RPMI8226 (cell line): Measurements from ENCODE around the gene CRLF1.
"Not testable (repeated sequence)": the region's sequence is repeated elsewhere in the genome, so short reads cannot be mapped to it uniquely, and the experiment has no call there.

Source experiments
- DNase-seq: peaks from one replicate; pipeline ENCODE4 v3.0.0-alpha.2; 2015

Gene CRLF1

DNA sequence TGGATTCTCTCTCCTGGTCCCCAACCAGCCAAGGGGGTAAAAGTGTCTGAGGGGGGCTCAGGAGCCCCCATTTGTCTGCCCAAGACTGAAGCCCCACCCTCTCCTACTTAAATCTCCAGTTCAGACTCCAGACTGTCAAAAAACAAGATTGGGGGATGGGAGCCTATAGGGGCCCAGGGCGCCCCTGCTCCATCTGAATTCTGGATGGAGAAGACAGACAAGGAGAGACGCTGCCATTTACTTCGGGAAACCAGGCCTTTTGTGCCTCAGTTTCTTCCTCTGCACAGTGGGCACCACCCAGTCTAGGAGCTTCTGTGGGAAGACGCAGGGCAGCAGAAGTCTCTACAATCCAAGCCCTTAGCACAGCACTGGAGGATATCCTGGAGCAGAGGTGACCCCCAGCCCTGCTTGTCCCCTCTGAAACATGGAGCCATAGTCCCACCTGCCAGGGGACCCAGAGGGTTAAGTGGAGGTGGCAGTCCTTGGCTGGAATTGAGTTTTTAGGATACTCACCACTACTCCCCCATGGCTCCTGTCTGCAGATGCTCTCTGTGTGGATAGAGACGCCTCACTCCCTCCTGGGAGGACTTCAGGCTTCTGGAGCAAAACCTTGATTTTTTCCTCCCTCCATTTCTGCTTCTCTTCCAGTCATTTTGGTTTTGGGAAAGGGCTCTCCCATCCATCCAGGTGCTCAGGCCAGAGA lies 1.7 kb upstream of the CRLF1 start:
- DNase-seq: no peak

DNA sequence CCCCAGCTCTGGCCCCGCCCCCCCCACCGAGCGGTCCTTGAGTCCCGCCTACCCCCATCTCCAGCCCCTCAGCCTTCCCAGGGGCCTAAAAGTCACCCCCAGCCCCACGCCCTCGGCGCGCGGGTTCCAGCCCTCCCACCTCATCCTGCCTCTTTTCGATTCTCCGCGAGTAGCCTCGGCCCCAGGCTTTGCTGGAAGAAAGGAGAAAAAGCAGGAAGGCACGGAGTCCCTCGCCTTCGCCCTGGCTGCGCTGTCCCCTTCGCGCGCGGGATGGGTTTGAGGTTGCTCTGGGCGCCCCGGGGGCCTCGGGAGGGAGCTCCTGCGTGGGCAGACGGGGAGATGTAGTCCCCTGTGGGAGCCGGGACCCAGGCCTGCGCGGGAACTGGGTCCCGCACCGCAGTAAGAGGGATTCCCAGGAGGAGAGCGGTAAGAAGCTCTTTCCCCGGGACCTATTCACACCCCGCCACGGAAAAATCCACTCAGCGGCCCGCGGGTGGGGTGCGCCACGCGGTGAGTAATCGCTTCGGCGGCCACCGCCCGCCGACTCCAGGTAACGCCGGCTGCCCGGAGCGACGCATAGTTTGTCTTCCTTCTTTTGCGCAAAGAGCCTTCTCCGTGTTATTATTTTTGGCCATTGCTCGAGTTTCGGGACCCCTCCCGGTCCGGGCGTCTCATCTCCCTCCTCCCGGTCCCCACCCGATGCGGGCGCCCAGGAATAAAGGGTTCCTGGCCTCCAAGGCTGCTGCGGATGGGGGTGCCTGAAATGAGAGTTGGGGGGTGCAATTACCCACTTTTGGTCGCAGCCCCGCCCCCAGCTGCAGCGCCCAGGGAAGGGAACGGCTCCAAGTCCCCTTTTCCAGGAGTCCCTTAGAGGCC lies 865 bp upstream of the CRLF1 start:
- DNase-seq: no peak

DNA sequence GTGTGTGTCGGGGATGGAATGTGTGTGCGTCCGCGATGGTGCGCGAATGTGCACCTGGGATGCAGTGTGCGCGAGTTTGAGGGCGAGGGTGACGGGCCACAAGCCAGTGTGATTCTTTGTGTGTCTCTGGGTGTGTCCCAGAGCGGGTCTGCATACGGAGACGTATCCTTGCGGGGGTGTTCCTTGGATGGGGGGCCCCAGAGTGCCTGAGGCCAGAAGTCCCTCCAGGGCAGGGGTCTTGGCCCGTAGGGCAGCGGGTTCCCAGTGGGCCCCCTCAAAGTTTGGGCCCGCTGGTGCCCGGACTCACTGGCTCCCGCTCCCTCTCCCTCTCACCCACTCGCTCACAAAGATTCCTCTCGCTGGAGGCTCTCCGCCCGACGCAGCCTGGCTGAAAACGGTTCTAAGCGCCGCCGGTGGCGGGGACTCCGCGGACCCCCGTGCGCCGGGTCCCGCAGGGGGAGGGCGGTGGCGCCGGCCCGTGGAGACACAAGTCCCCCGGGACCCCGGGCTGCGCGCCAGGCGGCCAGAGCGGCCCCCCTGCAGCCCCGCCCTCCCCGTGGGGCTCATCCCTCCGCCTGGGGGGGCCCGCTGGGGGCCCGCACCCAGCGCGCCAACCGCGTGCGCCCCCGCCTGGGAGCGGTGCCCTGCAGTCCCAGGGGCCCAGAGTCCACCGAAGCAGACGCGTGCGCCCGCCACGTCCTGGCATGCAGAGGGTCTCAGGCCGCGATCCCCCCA lies 886 bp downstream of the CRLF1 start:
- DNase-seq: no peak

DNA sequence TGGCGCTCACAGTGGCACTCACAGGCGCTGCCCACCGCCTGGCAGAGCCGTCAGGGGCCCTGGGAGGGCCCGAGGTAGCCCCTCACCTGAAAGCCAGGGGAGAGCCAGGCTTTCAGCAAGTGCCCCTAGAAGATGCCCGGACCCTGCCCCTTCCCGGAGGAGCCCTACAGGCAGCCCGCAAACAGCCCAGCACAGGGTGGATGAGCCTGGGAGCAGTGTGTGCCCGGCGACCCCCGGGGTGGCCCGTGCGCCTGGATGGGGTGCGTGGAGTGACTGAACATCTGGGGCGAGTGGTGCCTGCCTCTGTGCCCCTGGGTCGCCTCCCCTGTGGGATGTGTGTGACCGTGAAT lies 1.4 kb downstream of the CRLF1 start:
- no peak for DNase-seq

DNA sequence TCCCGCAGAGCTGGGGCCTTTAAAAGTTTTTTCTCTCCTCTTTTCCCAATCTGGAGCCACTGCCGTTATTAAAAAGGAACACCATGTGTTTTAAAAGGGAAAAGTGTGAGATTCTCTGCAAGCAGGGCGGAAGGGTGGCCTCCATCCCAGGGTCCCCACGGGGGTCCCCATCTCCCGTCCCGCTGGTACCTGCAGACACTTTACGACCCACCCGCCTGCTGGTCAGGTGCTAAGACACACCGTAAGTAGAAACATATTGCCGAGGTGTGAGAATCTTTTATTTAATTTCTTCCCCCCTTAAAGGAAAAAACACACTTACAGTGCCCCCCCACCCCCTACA lies 1.8 kb downstream of the CRLF1 start:
- no peak for DNase-seq

DNA sequence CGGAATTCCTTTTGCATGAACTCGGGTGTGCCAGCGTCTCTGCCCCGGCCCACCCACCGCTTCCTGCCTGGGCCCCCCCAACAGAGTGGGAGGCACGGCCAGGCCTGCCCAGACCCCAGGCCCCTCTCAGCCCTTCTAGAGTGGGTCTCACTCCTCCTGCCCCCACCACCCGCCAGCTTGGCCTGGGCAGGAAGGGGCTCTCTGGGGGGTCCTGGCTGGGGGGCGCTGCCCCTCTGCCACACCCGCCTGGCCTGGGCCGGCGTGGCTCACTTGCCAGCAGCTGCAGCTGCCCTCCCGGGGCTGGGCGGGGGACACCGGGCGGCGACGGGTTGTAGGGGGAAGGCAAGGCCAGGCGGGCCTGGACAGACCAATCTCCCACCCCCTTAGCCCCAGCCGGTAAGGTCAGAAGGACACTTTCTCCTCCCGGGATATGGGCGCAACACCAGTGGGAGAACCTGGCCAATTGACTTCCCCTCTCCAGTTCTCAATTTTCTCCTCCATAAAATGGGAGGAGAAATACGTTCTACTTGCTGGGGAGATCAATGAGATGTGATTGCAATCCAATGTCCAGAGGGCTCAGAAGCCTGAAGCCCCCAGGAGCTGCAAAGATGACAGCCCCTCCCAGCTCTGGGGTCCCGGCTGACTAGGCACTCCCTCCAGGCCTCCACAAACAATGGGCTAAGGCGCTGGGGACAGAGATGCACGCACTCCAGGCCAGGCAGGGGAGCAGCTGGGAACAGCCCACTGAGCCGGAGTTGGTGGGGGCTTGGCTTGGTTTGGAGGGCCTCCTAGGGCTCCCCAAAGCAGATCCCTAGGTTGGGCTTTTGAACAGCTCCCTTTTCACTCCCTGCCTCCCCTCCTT lies 2.4 kb downstream of the CRLF1 start:
- DNase-seq: no peak

DNA sequence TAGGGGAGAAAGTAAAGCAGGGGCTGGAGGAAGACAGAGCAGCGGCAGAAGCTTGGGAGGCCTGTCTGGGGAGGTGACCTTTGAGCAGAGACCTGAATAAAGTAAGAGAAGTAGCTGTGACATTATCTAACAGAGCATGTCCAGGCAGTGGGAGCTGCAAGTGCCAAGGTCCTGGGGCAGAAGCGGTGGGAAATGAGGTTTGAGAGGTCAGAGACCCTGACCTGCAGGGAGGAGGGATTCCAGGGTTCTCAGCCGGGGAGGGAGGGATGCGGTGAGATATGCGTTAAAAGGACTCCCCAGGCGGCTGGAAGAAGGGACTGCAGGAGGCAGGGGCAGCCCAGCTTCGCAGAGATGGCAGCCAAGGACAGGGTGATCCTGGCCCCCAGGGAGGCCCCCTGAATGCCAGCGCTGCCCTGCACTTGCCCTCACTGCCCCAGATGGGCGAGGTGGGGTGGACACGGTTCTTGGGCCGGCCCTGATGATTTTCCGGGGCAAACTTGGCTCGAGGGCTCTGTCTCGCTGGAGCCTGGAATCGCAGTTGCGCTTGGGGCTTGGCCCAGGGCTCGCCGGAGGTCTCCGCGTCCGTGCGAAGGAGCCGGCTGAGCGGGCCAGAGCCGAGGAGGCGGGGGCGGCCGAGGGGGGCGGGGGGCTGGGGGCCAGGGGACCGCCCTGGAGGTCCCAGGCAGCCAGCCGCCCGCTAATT lies 3.2 kb downstream of the CRLF1 start:
- peak; percentile 59 for DNase-seq

DNA sequence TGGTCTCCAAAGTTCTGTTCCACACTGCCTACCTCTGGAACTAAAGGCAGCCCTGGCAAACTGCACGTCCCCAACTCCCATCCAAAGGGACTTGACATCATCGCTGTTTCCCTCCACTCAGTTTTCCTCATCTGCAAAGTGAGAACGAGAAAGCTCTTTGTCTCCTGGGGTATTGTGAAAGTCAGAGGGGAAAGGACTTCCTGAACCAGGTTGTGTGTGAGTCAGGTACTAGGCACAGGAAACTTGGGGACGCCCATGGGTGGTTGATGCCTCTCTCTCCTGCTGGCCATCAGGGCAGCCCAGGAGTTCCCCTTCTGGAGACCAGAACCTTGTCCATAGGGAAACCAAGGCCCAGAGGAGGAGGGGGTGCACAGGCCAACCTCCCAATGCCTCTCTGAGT lies 4.7 kb downstream of the CRLF1 start:
- DNase-seq: no peak

DNA sequence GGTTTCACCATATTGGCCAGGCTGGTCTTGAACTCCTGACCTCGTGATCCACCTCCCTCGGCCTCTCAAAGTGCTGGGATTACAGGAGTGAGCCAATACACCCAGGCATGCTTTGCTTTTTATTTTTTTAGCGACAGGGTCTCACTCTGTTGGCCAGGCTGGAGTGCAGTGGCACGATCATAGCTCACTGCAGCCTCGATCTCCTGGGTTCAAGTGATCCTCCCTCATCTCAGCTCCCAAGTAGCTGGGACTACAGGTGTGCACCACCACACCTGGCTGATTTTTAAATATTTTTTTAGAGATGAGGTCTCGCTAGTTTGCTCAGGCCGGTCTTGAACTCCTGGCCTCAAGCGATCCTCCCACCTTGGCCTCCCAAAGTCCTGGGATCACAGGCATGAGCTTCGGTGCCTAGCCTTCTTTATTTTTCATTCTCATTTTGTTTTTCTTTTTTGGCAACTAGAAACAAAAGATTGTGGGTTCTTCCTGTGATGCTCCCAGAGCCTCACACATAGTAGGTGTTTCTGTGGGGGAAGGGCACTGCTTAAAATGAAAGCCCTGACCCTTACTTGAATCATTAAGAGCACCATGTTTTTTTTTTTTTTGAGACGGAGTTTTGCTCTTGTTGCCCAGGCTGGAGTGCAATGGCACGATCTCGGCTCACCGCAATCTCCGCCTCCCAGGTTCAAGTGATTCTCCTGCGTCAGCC lies 5.8 kb downstream of the CRLF1 start:
- not testable (repeated sequence) for DNase-seq

DNA sequence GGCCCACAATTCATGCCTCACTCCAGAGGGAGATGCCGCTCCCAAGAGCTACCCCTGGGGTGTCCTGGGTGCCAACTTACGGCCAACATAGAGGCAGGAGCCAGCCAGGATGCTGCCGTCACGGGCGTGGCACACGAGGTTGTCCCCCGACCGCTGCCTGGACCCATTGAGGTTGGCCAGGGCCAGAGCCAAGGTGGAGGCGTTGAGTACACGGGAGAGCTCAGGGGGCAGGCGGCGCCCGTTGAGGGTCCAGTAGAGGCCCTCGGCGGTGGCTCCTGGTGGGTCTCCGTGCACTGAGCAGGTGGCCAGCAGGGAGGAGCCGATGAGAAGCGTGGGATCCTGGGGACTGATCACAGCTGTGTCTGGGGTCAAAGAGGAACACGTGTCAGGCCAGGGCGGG lies 7.1 kb downstream of the CRLF1 start:
- no peak for DNase-seq

DNA sequence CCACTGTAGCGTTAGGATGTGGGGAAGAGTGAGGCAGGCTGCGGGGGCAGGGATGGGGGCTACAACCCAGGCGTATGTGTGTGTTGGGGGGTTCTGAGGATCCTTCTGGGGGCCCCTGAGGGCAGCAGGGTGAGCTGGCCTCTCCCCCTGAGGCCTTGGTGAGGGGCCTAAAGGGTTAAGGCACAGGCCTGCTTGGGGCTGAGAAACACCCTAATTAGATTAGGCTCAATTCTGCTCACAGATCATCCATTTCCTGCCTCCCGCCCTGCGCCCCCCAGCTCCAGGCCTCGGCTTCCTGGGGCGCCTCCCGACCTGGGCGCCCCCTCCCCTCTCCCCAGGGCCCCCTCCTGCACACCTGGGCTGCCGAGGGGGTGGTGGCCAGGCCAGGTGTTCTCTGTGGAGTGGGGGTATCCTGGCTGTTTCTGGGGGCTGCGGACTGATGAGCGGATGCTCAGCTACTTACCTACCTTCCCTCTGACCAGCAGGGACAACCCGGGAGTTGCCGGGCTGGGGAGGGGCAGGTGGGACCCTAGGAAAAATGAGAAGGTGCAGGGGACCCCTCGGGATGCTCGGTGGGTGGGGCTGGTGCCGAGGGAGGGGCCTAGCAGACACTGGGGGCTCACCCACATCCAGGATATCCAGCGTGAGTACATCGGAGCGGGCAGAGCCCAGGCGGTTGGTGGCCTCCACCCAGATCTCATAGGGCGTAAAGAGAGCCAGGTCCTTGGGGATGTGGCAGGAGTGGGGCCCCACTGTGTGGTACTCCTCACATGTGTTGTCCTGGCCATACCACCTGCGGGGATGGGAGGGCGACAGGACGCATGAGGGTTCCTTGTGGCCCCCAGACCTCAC lies 8.6 kb downstream of the CRLF1 start:
- no peak for DNase-seq

DNA sequence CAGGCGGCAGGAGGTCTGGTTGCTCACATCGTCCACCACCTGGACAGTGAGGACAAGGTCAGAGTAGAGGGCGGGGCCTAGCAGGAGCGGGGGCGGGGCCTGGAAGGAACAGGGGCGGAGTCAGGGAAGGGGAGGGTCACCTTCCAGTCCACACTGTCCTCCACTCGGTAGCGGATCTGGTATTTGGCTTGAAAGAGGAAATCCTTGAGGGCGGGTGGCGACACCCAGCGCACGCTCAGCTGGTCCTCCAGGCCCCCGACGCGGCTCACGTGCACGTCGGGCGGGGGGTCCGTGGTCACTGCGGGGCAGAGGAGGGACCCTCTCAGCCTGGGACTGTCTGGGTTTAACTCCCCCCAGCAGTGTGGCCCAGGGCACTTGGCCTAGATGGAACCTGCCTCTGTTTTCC lies 9.8 kb downstream of the CRLF1 start:
- DNase-seq: no peak

DNA sequence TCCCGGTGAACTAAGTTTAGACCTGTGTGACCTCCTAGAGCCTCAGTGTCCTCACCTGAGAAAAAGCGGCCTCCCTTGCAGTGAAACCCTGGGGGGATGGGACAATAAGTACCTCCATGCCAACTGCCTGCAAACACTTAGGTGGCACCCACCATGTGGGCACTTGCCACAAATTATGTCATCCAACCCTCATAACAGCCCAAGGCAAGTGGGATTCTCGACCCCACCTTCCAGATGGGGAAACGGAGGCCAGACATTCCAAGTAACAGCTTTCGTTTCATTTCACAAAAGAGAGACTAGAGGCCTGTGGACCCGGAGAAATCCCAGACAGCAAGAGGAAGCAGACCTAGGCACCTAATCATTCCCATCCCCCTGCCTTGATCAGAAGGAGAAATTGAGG lies 11.1 kb downstream of the CRLF1 start:
- no peak for DNase-seq

DNA sequence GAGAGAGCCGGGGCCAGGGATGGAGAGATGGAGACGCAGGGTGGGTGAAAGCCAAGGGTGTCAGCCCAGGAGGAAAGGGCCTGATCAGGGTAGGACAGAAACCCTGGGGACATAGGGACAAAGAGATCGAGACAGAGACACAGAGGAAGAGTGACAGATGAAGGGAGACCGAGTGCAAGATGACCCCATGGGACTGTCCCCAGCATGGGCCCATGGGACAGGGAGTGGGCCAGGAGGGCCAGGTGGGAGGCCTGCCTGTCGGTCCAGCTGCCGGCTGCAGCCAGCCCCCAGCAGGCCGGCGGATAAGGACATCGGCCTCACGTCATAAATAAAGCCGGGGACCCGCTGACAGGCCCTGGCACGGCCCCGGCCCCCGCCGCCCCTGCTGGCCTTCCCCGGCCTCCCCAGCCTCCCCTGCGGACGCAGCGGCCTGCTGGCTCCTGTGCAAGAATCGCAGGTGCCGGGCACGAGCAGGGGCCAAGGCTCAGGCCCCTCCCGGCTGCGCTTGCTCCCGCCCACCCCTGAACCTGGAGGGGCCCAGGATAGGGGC lies 11.7 kb downstream of the CRLF1 start:
- no peak for DNase-seq

DNA sequence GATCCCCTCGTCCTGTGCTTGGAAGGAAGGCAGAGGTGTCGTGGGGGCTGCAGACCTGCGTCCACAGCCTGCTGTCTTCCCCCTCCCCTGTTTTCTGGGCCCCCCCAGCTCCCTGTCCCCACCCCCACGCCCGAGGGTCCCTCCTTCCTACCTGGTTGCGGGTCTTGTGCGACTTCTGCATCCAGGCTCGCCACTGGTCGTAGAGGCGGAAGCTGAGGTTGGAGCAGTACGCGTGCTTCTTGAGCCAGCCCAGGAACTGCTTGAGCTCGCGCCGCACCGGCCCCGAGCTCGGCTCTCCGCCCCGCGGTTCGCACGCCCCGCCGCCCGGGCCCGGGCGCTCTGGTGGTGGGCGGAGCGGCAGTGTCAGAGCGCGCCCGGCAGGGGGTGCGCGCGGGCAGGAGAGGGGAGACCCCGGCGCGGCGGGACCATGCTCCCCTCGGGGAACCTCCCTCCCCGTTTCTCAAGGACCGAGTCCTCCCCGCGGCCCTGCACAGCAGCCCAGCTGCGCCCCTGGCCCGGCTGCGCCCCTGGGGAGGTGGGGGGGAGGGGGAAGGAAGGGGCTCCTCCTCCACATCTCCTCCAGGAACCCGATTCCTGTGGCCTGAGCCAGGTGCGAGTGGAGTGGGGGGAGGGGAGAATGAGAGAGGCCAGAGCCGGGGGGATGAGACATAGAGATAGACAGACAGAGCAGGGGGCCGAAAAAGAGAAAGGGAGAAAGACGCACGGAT lies 12.3 kb downstream of the CRLF1 start:
- DNase-seq: peak; percentile 88

DNA sequence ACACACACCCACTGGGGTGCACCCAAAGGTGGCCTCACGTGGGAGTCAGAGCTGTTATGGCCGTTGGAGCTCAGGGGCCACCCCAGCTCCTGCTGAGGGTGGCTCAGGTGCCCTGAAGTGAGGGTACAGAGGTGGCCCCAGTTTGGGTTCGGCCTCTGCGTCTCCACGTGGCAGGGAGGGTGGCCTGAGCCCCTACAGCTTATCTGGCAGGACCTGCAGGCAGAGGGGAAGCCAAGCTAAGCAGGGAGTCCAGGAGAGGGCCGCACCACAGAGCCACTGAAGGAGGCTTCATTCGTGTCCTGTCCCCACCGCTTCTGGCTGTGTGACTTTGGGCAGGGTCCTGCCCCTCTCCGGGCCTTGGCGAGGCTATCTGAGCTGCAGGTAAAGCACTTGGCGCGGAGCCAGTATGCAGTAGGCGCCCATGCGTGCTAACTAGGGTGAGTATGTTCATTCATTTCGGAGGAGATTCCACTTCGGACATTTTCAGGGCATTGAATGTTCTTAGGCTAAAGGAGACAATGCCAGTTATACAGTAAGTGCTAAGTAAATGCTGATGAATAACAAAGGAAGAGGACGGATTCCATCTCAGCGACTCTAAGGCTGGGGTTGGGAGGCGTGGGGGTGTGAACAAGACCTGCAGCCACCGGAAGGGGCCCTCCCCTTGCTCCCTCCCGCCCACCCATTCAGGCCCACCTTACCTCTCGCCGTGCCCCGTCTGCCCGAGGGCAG lies 13.1 kb downstream of the CRLF1 start:
- DNase-seq: no peak

DNA sequence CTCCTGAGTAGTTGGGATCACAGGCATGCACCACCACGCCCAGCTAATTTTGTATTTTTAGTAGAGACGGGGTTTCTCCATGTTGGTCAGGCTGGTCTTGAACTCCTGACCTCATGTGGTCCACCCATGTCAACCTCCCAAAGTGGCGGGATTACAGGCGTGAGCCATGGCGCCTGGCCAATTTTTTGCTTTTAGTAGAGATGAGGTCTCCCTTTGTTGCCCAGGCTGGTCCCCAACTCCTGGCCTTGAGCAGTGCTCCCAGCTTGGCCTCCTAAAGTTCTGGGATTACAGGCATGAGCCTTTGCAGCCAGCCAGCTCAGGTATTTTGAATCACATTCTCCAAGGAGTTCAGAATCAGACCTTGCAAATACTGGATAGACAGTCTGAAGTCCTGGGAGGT lies 13.9 kb downstream of the CRLF1 start:
- DNase-seq: not testable (repeated sequence)

DNA sequence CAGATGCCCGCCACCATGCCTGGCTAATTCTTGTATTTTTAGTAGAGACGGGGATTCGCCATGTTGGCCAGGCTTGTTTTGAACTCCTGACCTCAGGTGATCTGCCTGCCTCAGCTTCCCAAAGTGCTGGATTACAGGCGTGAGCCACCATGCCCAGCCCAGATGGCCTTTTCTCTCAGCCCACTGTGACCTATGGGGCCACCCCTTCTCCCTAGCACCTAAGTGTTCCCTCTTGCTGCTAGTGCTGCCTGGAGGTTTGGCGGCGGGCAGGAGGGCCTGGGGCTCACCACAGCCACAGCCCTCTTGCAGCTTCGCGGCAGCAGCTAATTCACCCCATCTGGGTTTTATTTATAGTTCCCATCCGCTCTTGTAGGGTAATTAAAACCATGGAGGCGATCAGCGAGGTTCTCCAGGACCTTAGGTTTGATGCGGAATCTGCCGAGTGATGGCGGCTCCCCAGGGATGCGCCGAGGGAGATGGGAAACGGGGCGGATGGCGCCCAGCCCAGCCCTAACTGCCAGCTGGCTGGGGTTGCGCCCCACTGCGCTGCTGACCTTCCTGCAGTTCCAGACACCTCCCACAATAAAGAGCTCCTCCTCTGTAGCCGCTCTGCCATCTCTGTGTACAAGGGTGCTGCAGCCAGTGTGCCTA lies 14.7 kb downstream of the CRLF1 start:
- no peak for DNase-seq
